GM23248 (cell line): Measurements from ENCODE around the gene STK16. TPM values are rescaled to one million over a fixed set of nuclear protein-coding genes. Genes with fewer than 3 reads are reported as not detected.

Source experiments
- DNase-seq: peaks from one replicate; pipeline ENCODE4 v3.0.0-alpha.2; 2015
- H2AFZ ChIP-seq: fragments of 200-600 bp; sonication (generic); 2 replicates; pipeline ENCODE4 v1.6.1; 2016; ENCODE audit warnings: antibody characterized with exemption
- H3F3A ChIP-seq: fragments of 200-600 bp; sonication (generic); 2 replicates; pipeline ENCODE4 v1.6.1; 2016; ENCODE audit warnings: mild to moderate bottlenecking, antibody characterized with exemption, mixed run types; ENCODE audit not compliant: insufficient read depth
- H3K27ac ChIP-seq: fragments of 200-600 bp; sonication (generic); 2 replicates; pipeline ENCODE4 v1.5.1; 2016; ENCODE audit warnings: mild to moderate bottlenecking
- H3K27me3 ChIP-seq: fragments of 200-600 bp; sonication (generic); replicated peaks from 2 replicates; pipeline ENCODE4 v1.6.1; 2016; ENCODE audit warnings: mild to moderate bottlenecking; ENCODE audit not compliant: insufficient read depth
- H3K36me3 ChIP-seq: fragments of 200-600 bp; sonication (generic); 2 replicates; pipeline ENCODE4 v1.6.1; 2016; ENCODE audit warnings: low read depth, mild to moderate bottlenecking
- H3K4me1 ChIP-seq: fragments of 200-600 bp; sonication (generic); 2 replicates; pipeline ENCODE4 v1.6.1; 2016; ENCODE audit warnings: mild to moderate bottlenecking; ENCODE audit not compliant: insufficient read depth
- H3K4me2 ChIP-seq: fragments of 200-600 bp; sonication (generic); one replicate; pipeline ENCODE4 v1.6.1; 2016; ENCODE audit warnings: mild to moderate bottlenecking; ENCODE audit not compliant: unreplicated experiment
- H3K4me3 ChIP-seq: fragments of 200-600 bp; sonication (generic); 2 replicates; pipeline ENCODE4 v1.5.1; 2016; ENCODE audit warnings: mild to moderate bottlenecking
- H3K79me2 ChIP-seq: fragments of 200-600 bp; sonication (generic); 2 replicates; pipeline ENCODE4 v1.6.1; 2016; ENCODE audit warnings: mild to moderate bottlenecking; ENCODE audit not compliant: insufficient read depth
- H3K9ac ChIP-seq: fragments of 200-600 bp; sonication (generic); 2 replicates; pipeline ENCODE4 v1.6.1; 2016; ENCODE audit warnings: mild to moderate bottlenecking
- H3K9me2 ChIP-seq: fragments of 200-600 bp; sonication (generic); 2 replicates; pipeline ENCODE4 v1.6.1; 2016; ENCODE audit warnings: mixed run types, mild to moderate bottlenecking, moderate library complexity; ENCODE audit not compliant: insufficient read depth
- H3K9me3 ChIP-seq: fragments of 200-600 bp; sonication (generic); one replicate; pipeline ENCODE4 v1.6.1; 2017; ENCODE audit warnings: low read depth
- H4K20me1 ChIP-seq: fragments of 200-600 bp; sonication (generic); 2 replicates; pipeline ENCODE4 v1.6.0; 2016; ENCODE audit not compliant: insufficient read depth
- EZH2 ChIP-seq: fragments of 200-600 bp; sonication (generic); IDR thresholded peaks from 2 replicates; pipeline ENCODE4 v1.6.1; 2018; ENCODE audit warnings: antibody characterized with exemption, mild to moderate bottlenecking; ENCODE audit not compliant: insufficient read depth, poor library complexity, severe bottlenecking
- EZH2phosphoT487 ChIP-seq: fragments of 200-600 bp; sonication (generic); IDR thresholded peaks from 2 replicates; pipeline ENCODE4 v1.6.1; 2018; ENCODE audit warnings: antibody characterized with exemption, moderate library complexity, mild to moderate bottlenecking, low read depth; ENCODE audit not compliant: insufficient read depth
- whole genome bisulfite sequencing, 2 experiments: methylation state at CpG; one replicate each; pipeline ENCODE4 v1.1.6; 2015 to 2017; ENCODE audit warnings: low lambda C conversion rate in 2 of 2, low coverage in 1 of 2; ENCODE audit errors: missing lambda C conversion rate in 2 of 2; 5-methylcytosine and 5-hydroxymethylcytosine counted together
- in situ Hi-C: fragments of 300-500 bp; cut with MboI; formaldehyde crosslinking; loops from 2 replicates; pipeline ENCODE4 v1.15.0; 2020
- polyA plus RNA-seq: library from polyadenylated mRNA; unstranded; fragments of >200 nt; fragmentation: Nextera tagmentation; extraction: Ambion mirVana; gene quantifications from 2 replicates; pipeline ENCODE4 v1.2.1, GENCODE V29; 2016
- total RNA-seq: library from RNA; depleted of rRNA; stranded (reverse); fragments of >200 nt; shearing (Covaris generic); gene quantifications from 2 replicates; pipeline ENCODE4 v1.2.3, GENCODE V29; 2014

STK16 gene
- total and polyA plus RNA-seq, 2 experiments from 2014 or later = 7.2 to 16.0 TPM

- no peaks in the 10 kb centered on the region for H4K20me1 ChIP-seq
- 8 to 11% methylated on average over 18 to 22 of the region's 22 CpGs for WGBS, 2 experiments
- no peak for DNase-seq
- peak overlapping the region; percentile 93 for H3K4me2 ChIP-seq
- peak overlapping the region; percentile 77 for H3K9ac ChIP-seq
- peak overlapping the region; percentile 88 for H2AFZ ChIP-seq
- TF ChIP-seq EZH2 = no peak
- no peak for TF ChIP-seq EZH2phosphoT487
- H3K27me3 ChIP-seq = no peaks in the 10 kb centered on the region
- peak overlapping the region; percentile 78 for H3K4me3 ChIP-seq
- no peaks in the 10 kb centered on the region for H3K9me3 ChIP-seq
- no peaks in the 10 kb centered on the region for H3K36me3 ChIP-seq
- H3K9me2 ChIP-seq = no peaks in the 10 kb centered on the region
- H3F3A ChIP-seq = peaks cover 17% of the 10 kb centered on the region
- H3K27ac ChIP-seq = peak overlapping the region; percentile 69
- in situ Hi-C loops = no loop called here
- H3K4me1 ChIP-seq = peaks cover 11% of the 10 kb centered on the region; the same call in 1 of the 2 replicates
- 0 out of 2 replicates have a peak, but pooled peaks cover 3% of the 10 kb centered on the region for H3K79me2 ChIP-seq
Measured at GRCh38 chr2:219207134-219207883, 38.0 kb upstream of the STK16 start.

GRCh38 chr2:219207884-219208740 is 37.2 kb upstream of the STK16 start:
- Histone ChIP-seq H3F3A (peaks cover 17% of the 10 kb centered on the region), H3K27ac (peak overlapping the region; percentile 69), H3K9me2 (no peaks in the 10 kb centered on the region), H3K79me2 (0 out of 2 replicates have a peak, but pooled peaks cover 3% of the 10 kb centered on the region), H2AFZ (no peak overlapping the region), H3K36me3 (no peaks in the 10 kb centered on the region), H3K9ac (peak overlapping the region; percentile 77), H3K9me3 (no peaks in the 10 kb centered on the region), H3K4me2 (peak overlapping the region; percentile 93), H3K27me3 (no peaks in the 10 kb centered on the region), H4K20me1 (no peaks in the 10 kb centered on the region), H3K4me1 (peaks cover 11% of the 10 kb centered on the region; the same call in 1 of the 2 replicates), H3K4me3 (peak overlapping the region; percentile 78)
- in situ Hi-C loops = no loop called here
- peak; percentile 30 for DNase-seq
- WGBS, 2 experiments = 88 to 90% methylated on average over 17 of the region's 17 CpGs
- TF ChIP-seq EZH2 = no peak
- no peak for TF ChIP-seq EZH2phosphoT487

GRCh38 chr2:219209236-219210195 is 35.8 kb upstream of the STK16 start:
- DNase-seq = no peak
- no peaks in the 10 kb centered on the region for H4K20me1 ChIP-seq
- no peak overlapping the region for H2AFZ ChIP-seq
- H3K4me1 ChIP-seq = peaks cover 11% of the 10 kb centered on the region; the same call in 1 of the 2 replicates
- no peak overlapping the region for H3K4me2 ChIP-seq
- no peaks in the 10 kb centered on the region for H3K9me2 ChIP-seq
- 78 to 84% methylated on average over 18 of the region's 18 CpGs for WGBS, 2 experiments
- 0 out of 2 replicates have a peak, but pooled peaks cover 3% of the 10 kb centered on the region for H3K79me2 ChIP-seq
- TF ChIP-seq EZH2phosphoT487 = no peak
- no peak for TF ChIP-seq EZH2
- no peak overlapping the region for H3K27ac ChIP-seq
- H3K36me3 ChIP-seq = no peaks in the 10 kb centered on the region
- H3K9me3 ChIP-seq = no peaks in the 10 kb centered on the region
- in situ Hi-C loops = no loop called here
- no peak overlapping the region for H3K4me3 ChIP-seq
- H3K27me3 ChIP-seq = no peaks in the 10 kb centered on the region
- no peak overlapping the region for H3K9ac ChIP-seq
- H3F3A ChIP-seq = peaks cover 17% of the 10 kb centered on the region
